ENCODE data around the gene POU2AF3.
"Not testable (repeated sequence)": the region's sequence is repeated elsewhere in the genome, so short reads cannot be mapped to it uniquely, and the experiment has no call there.

The POU2AF3 gene

GRCh38 chr11:111298413-111299100 is at the start of gene POU2AF3:
Gene POU2AF3 (plus strand): TSS chr11:111298546. CDS start chr11:111298582, 36 bp downstream.
- DNase-seq = no peak

GRCh38 chr11:111250936-111251335 is 47.4 kb upstream of the POU2AF3 start:
- DNase-seq = no peak

GRCh38 chr11:111253131-111253530 is 45.2 kb upstream of the POU2AF3 start:
- no peak for DNase-seq

GRCh38 chr11:111253630-111254029 is 44.7 kb upstream of the POU2AF3 start:
- no peak for DNase-seq

GRCh38 chr11:111258046-111258445 is 40.3 kb upstream of the POU2AF3 start:
- DNase-seq = no peak

GRCh38 chr11:111259896-111260295 is 38.5 kb upstream of the POU2AF3 start:
- no peak for DNase-seq

GRCh38 chr11:111260811-111261210 is 37.5 kb upstream of the POU2AF3 start:
- no peak for DNase-seq

- DNase-seq = no peak
Measured at GRCh38 chr11:111264646-111265045, 33.7 kb upstream of the POU2AF3 start.

- DNase-seq = no peak
Measured at GRCh38 chr11:111265421-111265820, 32.9 kb upstream of the POU2AF3 start.

GRCh38 chr11:111268303-111268702 is 30.0 kb upstream of the POU2AF3 start:
- DNase-seq = not testable (repeated sequence)

GRCh38 chr11:111269146-111269868 is 29.0 kb upstream of the POU2AF3 start:
- no peak for DNase-seq

GRCh38 chr11:111272420-111272819 is 25.9 kb upstream of the POU2AF3 start:
- DNase-seq = no peak

GRCh38 chr11:111282562-111283075 is 15.7 kb upstream of the POU2AF3 start:
- no peak for DNase-seq

GRCh38 chr11:111283945-111284481 is 14.3 kb upstream of the POU2AF3 start:
- DNase-seq = no peak

GRCh38 chr11:111285189-111286091 is 12.9 kb upstream of the POU2AF3 start:
- DNase-seq = no peak

- DNase-seq = no peak
Measured at GRCh38 chr11:111291764-111292163, 6.6 kb upstream of the POU2AF3 start.

- DNase-seq = not testable (repeated sequence)
Measured at GRCh38 chr11:111292408-111292807, 5.9 kb upstream of the POU2AF3 start.

- DNase-seq = no peak
Measured at GRCh38 chr11:111296196-111296595, 2.1 kb upstream of the POU2AF3 start.

GRCh38 chr11:111297696-111298095 is 650 bp upstream of the POU2AF3 start:
- DNase-seq = no peak

- DNase-seq = no peak
Measured at GRCh38 chr11:111299101-111300026, 1.0 kb downstream of the POU2AF3 start.

- no peak for DNase-seq
Measured at GRCh38 chr11:111300569-111300968, 2.2 kb downstream of the POU2AF3 start.

Data from activated T-cell treated with anti-CD3 and anti-CD28 coated beads for 4 hours (primary cell).